ENCODE measurements around the gene CFAP251. TPM values are rescaled to one million over a fixed set of nuclear protein-coding genes. Genes with fewer than 3 reads are reported as not detected.

Gene CFAP251
- total RNA-seq, 1 experiment from 2014 or later, result 10.8 TPM

Other genes with a start within 250 kb of the CFAP251 start
- gene MORN3, start 248.9 kb upstream of the CFAP251 start, total RNA-seq (2014; rRNA removed; shearing (Covaris generic); ENCODE audit: low replicate concordance), result 0.78 and 0.88 TPM in 2 replicates
- gene TMEM120B, start 205.8 kb upstream of the CFAP251 start, total RNA-seq (2014; rRNA removed; shearing (Covaris generic); ENCODE audit: low replicate concordance), result 9.6 and 11.8 TPM in 2 replicates
- gene RHOF, start 124.9 kb upstream of the CFAP251 start, total RNA-seq (2014; rRNA removed; shearing (Covaris generic); ENCODE audit: low replicate concordance), result 54.8 and 81.4 TPM in 2 replicates
- gene SETD1B, start 114.6 kb upstream of the CFAP251 start, total RNA-seq (2014; rRNA removed; shearing (Covaris generic); ENCODE audit: low replicate concordance), result 0.61 and 3.4 TPM in 2 replicates
- 12.7 and 13.4 TPM in 2 replicates for gene HPD, start 59.7 kb upstream of the CFAP251 start, total RNA-seq (2014; rRNA removed; shearing (Covaris generic); ENCODE audit: low replicate concordance)
- 157 and 191 TPM in 2 replicates for gene PSMD9, start 29.8 kb upstream of the CFAP251 start, total RNA-seq (2014; rRNA removed; shearing (Covaris generic); ENCODE audit: low replicate concordance)
- 23.8 and 28.8 TPM in 2 replicates for gene BCL7A, start 103.3 kb downstream of the CFAP251 start, total RNA-seq (2014; rRNA removed; shearing (Covaris generic); ENCODE audit: low replicate concordance)
- 5.0 and 7.0 TPM in 2 replicates for gene MLXIP, start 160.2 kb downstream of the CFAP251 start, total RNA-seq (2014; rRNA removed; shearing (Covaris generic); ENCODE audit: low replicate concordance)

All from Caki2 (cell line).